HTERT RPE-1 (cell line): ENCODE results near the gene RIMBP2.

ENCODE experiments used
- in situ Hi-C: fragments of 300-500 bp; cut with MboI; formaldehyde crosslinking; loops from 4 replicates; pipeline ENCODE4 v1.14.3; 2020; ENCODE audit warnings: low sequenced_read_pairs

RIMBP2 gene

GRCh38 chr12:130474599-130475269 lies 241.4 kb downstream of the RIMBP2 start:
- in situ Hi-C loops, result no loop called here

DNA sequence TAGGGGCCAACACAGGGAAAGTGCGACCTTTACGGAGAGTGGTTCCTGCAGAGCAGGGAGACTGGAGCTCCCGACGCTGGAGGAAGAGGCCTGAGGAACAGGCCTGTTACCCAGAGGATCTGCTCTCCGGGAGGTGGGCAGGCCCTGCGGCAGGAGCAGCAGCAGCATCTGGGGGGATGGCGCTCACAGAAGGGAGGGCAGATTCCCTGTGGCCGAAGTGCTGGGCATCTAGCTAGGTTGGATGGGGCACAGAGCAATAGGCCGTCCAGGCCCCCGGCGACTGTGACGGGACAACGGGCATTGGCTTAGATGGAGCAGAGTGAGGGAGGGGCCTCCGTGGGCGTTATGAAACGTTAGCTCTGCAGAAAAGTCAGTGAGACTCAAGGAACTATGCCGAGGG lies 242.8 kb downstream of the RIMBP2 start:
- in situ Hi-C loops, result no loop called here

DNA sequence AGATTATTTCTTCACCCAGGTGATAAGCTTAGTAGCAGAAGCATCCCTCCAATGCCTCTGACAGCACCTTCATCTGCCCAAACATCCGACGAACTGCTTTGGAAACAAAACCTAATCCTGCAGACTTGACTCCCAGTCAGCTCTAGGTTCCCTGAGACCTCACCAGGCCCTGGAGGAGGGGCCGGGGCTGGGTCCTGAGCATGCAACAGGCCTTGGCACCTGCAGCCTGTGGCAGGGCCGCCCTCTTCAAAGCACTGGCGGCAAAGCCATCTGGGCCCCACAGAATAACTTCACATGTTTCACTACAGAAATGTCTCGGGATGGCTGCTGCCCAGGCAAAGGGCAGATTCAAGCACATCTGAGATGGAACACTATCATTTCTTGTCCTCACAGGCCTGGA lies 245.1 kb downstream of the RIMBP2 start:
- in situ Hi-C loops, result no loop called here

DNA sequence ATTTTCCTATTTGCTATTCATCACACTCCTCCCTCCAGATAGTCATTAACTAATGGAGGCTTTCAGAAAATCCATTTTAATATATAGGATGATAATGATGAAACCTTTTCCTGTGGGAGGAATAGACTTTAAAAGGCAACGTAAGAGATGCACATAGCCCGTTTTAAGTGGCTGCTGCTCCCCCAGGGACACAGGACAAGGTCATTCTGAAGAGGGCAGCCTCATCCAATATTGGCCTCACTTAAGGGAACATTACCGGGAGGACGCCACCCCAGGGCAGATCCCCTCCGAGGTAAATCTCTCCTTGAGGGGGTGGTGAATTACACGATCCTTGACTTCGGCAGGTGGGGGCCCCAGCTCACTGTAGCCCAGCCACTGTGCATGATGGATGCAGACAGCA lies 246.5 kb downstream of the RIMBP2 start:
- in situ Hi-C loops, result no loop called here

GRCh38 chr12:130468700-130469245 lies 247.3 kb downstream of the RIMBP2 start:
- in situ Hi-C loops, result no loop called here

GRCh38 chr12:130468186-130468585 lies 247.9 kb downstream of the RIMBP2 start:
- in situ Hi-C loops, result no loop called here

DNA sequence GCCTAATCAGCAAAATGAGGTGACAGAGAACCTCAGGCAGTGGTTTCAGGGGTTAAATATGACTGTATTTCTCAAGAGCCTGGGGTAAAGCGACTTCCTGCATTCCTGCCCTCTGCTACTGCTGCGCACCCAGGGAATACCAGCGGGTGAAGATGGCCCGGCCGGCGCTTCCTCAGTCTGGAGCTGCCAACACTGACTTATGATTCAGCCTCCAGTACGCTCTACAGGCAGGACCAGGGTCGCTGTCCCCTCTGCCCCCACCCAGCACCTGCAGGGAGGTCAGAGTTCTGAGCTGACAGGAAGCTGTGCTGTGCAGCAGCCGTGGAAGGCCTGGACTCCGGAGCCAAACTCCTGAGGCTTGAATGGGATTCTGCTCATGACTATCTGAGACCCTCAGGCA lies 250.5 kb downstream of the RIMBP2 start:
- in situ Hi-C loops, result no loop called here

DNA sequence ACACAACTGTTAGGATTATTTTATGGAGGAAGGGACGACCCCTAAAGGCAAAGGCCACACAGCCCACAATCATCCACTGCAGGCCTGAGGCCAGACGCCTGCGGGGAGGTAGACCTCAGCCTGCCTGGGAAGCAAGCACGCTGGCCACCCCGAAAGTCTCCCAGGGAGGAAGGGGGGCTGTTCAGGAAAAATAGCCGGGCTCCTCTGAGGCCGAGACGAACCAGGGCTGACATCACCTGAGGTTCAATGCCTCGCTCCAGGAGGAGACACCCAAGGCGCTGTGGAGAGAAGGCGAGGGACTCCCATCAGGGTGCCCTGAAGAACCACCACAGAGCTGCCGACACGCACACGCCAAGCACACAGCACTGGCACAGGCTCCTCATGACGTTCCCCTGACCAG lies 251.1 kb downstream of the RIMBP2 start:
- in situ Hi-C loops, result no loop called here

GRCh38 chr12:130463818-130464670 lies 252.1 kb downstream of the RIMBP2 start:
- in situ Hi-C loops, result no loop called here

GRCh38 chr12:130463275-130463658 lies 252.8 kb downstream of the RIMBP2 start:
- in situ Hi-C loops, result no loop called here

- in situ Hi-C loops, result no loop called here
Observed at GRCh38 chr12:130462558-130463274, 253.4 kb downstream of the RIMBP2 start.

- in situ Hi-C loops, result no loop called here
Observed at GRCh38 chr12:130461839-130462557, 254.1 kb downstream of the RIMBP2 start.

DNA sequence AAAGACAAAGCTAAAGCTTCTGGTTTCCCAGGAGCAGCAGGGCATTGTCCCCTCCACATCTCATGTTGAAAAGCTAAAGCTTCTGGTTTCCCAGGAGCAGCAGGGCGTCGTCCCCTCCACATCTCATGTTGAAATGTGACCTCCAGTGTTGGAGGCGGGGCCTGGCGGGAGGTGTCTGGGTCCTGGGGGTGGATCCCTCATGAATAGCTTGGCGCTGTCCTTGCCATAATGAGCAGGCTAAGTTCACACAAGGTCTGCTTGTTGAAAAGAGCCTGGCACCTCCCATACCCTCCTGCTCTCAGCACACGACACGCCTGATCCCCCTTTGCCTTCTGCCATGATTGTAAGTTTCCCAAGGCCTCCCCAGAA lies 254.7 kb downstream of the RIMBP2 start:
- in situ Hi-C loops, result no loop called here

DNA sequence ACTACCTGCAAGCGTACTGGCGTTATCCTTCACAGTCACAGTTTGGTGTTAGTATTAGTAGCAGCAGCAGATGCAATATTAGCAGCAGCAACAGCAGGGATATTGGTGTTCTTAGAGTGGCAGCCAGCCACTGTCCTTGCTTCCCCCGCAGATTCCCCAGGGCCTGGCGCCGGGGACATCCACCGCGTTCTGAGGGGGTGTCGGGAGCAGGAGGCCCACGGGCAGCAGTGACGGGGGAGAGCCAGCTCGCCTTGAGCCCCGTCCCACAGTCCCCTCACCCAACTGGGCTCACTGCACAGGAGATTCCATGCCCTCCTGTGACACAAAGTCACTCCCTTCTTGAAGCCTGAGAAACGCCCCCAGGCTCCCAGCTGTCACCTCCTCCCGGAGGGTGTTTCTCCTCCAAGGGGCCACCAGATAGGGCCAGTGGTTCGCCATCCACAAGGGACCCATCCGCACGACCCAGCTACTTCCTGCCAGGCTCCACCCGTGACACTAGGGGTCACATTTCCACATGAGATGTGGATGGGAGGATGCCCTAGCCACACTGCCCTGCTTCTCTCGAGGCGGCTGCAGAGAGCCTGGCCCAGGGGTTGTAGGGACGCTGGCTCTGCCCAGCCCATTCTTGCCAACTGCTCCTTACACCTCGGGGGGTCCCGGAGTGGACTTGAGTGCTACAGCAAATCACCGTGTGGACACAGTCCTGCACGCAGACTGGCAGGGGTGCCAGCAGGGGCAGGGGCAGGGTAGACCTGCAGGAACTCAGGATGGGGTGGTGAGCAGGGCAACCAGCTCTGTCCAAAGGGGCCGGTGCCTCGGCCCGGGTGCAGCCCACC lies 255.3 kb downstream of the RIMBP2 start:
- in situ Hi-C loops, result no loop called here

GRCh38 chr12:130459916-130460315 lies 256.2 kb downstream of the RIMBP2 start:
- in situ Hi-C loops, result no loop called here

GRCh38 chr12:130458341-130458740 lies 257.8 kb downstream of the RIMBP2 start:
- in situ Hi-C loops, result no loop called here

GRCh38 chr12:130457215-130457614 lies 258.9 kb downstream of the RIMBP2 start:
- in situ Hi-C loops, result no loop called here

DNA sequence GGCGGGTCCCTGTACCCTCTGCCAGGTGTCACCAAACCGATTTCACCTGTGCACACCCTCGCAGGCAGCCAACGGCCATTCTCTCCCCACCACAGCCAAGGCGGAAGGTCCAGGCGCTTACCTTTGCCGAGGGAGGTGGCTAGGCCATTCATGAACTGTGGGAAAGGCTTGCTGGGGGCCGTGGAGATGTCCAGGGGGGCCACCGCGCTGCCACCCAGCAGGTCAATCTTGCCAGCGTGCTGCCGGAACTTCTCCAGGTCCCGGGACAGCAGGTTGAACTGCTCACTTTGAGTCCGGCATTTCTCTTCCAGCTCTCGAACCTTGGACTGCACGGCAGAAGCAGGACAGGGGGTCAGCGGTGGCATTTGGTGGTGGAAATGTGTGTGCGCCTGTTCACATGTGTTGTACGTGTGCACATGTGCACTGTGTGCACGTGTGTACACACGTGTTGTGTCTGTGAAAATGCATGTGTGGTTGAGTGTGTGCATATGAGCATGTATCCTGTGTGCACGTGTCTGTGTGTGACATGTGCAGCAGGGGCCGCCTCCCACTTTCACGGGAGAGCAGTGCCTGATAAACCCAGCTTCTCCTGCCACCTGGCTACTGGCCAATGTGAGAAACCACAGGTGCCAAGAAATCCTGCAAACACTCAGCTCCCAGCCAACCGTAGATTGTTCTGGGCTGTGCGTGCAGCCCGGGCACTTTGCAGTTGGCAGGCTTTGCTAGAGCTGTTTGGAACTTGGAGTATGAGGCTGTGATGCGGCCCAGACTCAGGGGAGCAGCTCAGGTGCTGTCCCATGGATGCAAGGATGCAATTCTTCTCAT lies 259.5 kb downstream of the RIMBP2 start:
- in situ Hi-C loops, result no loop called here

- in situ Hi-C loops, result no loop called here
Observed at GRCh38 chr12:130455161-130455560, 260.9 kb downstream of the RIMBP2 start.
